ENCODE measurements around the gene EPHA8.

GRCh38 chr1:22584001-22584562 is 20.8 kb downstream of the EPHA8 start:
- TF ChIP-seq CTCF (IDR thresholded peaks at IDR 0.05), result no peak
- TF ChIP-seq POLR2A (IDR thresholded peaks at IDR 0.05), result no peak

Data from adrenal gland (tissue), 5 donors.